BLaER1 treated with 17β-estradiol and CSF1 and Interleukin-3, amounts not matched to agents 10 nM and 100 nM (cell line): Measurements from ENCODE around the gene ERG.
A peak's percentile ranks its signal among the peaks of the same experiment; 100 is the strongest.

Experiments
- H3K27ac ChIP-seq, 11 experiments: shearing (Covaris generic); formaldehyde crosslinking; 2 replicates each; pipeline ENCODE4 v1.8.1; 2022
- H3K27me3 ChIP-seq, 11 experiments: shearing (Covaris generic); formaldehyde crosslinking; 2 replicates each; pipeline ENCODE4 v1.8.1; 2022
- H3K36me3 ChIP-seq, 11 experiments: shearing (Covaris generic); formaldehyde crosslinking; 2 replicates each; pipeline ENCODE4 v1.8.1; 2022
- H3K4me1 ChIP-seq, 10 experiments: shearing (Covaris generic); formaldehyde crosslinking; 2 replicates each; pipeline ENCODE4 v1.8.1; 2022
- H3K4me2 ChIP-seq, 11 experiments: shearing (Covaris generic); formaldehyde crosslinking; 2 replicates each; pipeline ENCODE4 v1.8.1; 2022
- H3K4me3 ChIP-seq, 10 experiments: shearing (Covaris generic); formaldehyde crosslinking; 2 replicates each; pipeline ENCODE4 v1.8.1; 2022
- H3K9ac ChIP-seq, 11 experiments: shearing (Covaris generic); formaldehyde crosslinking; 2 replicates each; pipeline ENCODE4 v1.8.1; 2022
- H3K9me3 ChIP-seq, 11 experiments: shearing (Covaris generic); formaldehyde crosslinking; replicated peaks in 1 of 11; 2 replicates each; pipeline ENCODE4 v1.8.1; 2022
- H4K20me1 ChIP-seq, 11 experiments: shearing (Covaris generic); formaldehyde crosslinking; 2 replicates each; pipeline ENCODE4 v1.8.1; 2022
- Cebpa-rat ChIP-seq, 11 experiments: shearing (Covaris generic); IDR thresholded peaks; 2 replicates each; pipeline ENCODE4 v1.8.1; 2022

Gene ERG

DNA sequence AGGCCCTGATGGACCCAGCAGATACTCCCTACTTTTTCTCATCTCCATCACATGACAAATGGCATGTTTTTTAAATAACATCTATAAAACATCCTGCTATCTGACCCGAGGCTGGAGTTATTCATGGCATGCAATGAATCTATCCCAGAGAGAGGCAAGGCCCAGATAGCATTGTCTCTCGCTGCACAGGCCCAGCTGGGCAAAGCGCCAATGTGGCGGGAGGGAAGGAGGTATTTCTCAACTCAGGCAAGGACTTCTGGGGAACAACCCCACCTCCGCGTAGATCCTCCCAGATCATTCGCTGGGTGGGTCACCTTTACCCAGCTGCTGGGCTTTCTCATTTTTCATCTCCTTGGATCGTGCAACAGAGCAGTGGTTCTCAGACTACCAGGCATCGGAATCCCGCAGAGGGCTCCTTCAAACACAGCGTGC lies 59.8 kb downstream of the ERG start:
- Histone ChIP-seq H4K20me1 (no peaks in the 10 kb centered on the region), H3K9ac (peak overlapping the region in 5 of 11 experiments; percentile 69 to 78 (median 76); a peak in 4 of 22 replicates), H3K27me3 (0 out of 22 replicates have a peak, but pooled peaks cover 0 to 3% (median 0%) of the 10 kb centered on the region in 11 experiments), H3K4me3 (no peak overlapping the region), H3K9me3 (no peaks in the 10 kb centered on the region), H3K27ac (peak overlapping the region in 8 of 11 experiments; percentile 70 to 87 (median 82); a peak in 13 of 22 replicates), H3K4me2 (peak overlapping the region; percentile 81 to 95 (median 92); a peak in 20 of 22 replicates), H3K4me1 (peaks cover 46 to 100% (median 98%) of the 10 kb centered on the region in 10 experiments), H3K36me3 (peaks cover 0 to 69% (median 18%) of the 10 kb centered on the region in 11 experiments; a peak in 11 of 22 replicates)
- peak in 3 of 11 experiments; percentile 52 to 70 (median 55); a peak in 4 of 22 replicates for TF ChIP-seq Cebpa-rat (IDR thresholded peaks at IDR 0.05)

DNA sequence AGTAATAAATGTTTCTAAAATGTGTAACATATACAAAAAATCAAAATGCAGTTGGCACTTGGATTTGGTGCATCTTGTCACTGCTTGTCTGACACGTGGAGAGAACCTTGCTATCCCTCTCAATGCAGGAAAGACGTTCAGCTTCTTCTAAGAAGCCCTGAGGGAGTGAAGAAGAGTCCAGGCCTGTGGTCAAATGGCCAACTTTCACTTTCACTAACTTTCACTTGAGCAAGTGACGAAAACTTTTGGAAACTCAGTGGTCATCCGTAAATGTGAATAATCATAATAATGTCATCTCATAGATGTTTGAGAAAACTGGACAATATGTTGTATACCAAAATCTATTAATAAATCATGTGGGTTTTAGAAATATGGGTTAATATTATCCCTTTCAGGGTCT lies 61.9 kb downstream of the ERG start:
- H3K4me1 ChIP-seq: peaks cover 46 to 100% (median 94%) of the 10 kb centered on the region in 10 experiments
- H4K20me1 ChIP-seq: no peaks in the 10 kb centered on the region
- H3K27ac ChIP-seq: peak overlapping the region in 8 of 11 experiments; percentile 69 to 87 (median 74); a peak in 14 of 22 replicates
- H3K36me3 ChIP-seq: peaks cover 0 to 72% (median 23%) of the 10 kb centered on the region in 11 experiments; a peak in 11 of 22 replicates
- 0 out of 22 replicates have a peak, but pooled peaks cover 0 to 3% (median 0%) of the 10 kb centered on the region in 11 experiments for H3K27me3 ChIP-seq
- peak overlapping the region; percentile 63 to 95 (median 90) for H3K4me2 ChIP-seq
- H3K4me3 ChIP-seq: peak overlapping the region in 3 of 10 experiments; percentile 39 to 54 (median 41); a peak in 2 of 20 replicates
- no peak for TF ChIP-seq Cebpa-rat (IDR thresholded peaks at IDR 0.05)
- H3K9ac ChIP-seq: peak overlapping the region in 5 of 11 experiments; percentile 65 to 80 (median 73); a peak in 5 of 22 replicates
- H3K9me3 ChIP-seq: no peaks in the 10 kb centered on the region; a peak in 1 of 22 replicates

DNA sequence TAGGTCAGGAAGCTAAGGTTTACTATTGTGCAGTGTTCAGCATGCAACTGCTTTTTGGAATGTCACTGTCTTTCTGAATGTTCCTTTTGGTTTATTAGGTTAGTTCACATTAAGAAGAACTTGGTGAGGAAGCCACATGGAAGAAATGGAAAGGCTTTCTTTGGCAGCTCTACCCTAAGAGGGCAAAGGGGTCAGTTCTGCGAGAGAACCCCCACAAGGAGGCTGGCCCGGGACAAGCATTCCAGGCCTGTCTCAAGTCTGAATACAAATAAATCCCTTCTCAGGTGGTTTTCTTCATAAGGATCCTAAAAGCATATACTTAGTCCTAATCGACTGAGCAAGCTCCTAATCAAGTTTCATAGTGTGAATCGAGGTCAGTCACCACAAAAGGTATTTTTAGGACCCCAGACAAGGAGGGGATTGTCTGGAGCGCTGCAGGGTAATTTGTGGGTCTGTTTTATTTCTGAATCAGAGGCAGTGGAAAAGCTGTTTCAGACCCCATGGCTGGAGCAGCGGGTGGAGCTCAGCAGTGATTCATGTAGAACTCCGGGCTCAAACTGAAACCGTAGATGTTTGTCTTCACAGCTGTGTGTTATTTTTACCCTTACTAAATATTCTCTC lies 63.3 kb downstream of the ERG start:
- Histone ChIP-seq H3K4me1 (peaks cover 36 to 98% (median 81%) of the 10 kb centered on the region in 10 experiments), H3K4me2 (peak overlapping the region; percentile 63 to 95 (median 90)), H3K27me3 (0 out of 22 replicates have a peak, but pooled peaks cover 0 to 3% (median 0%) of the 10 kb centered on the region in 11 experiments), H4K20me1 (no peaks in the 10 kb centered on the region), H3K27ac (peak overlapping the region in 9 of 11 experiments; percentile 52 to 87 (median 73); a peak in 17 of 22 replicates), H3K36me3 (peaks cover 0 to 74% (median 36%) of the 10 kb centered on the region in 11 experiments; a peak in 15 of 22 replicates), H3K4me3 (peak overlapping the region; percentile 5 to 61 (median 42); a peak in 15 of 20 replicates), H3K9ac (peak overlapping the region; percentile 8 to 80 (median 69); a peak in 19 of 22 replicates), H3K9me3 (peaks cover 0 to 4% (median 0%) of the 10 kb centered on the region in 11 experiments; a peak in 3 of 22 replicates)
- TF ChIP-seq Cebpa-rat (IDR thresholded peaks at IDR 0.05): no peak

DNA sequence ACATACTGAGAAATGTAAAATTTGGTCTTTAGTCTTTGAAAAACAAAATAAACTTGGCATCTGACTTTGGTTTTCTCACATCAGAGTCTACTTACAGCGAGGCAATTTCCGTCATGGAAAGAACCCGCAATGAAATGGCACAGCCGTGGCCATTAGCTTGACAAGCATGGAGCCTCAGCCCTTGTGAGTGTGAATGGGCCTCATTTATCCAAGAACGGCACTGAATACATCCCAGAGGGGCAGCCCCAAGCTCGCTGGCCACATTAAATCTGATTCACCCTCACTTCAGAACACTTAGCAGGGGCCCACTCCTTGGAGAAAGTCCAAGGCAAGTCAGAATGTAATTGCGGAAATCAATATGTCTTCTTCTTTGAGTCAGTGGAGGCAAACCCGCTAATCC lies 64.8 kb downstream of the ERG start:
- no peak overlapping the region for H3K4me3 ChIP-seq
- peak overlapping the region in 8 of 11 experiments; percentile 81 to 95 (median 91); a peak in 15 of 22 replicates for H3K4me2 ChIP-seq
- H4K20me1 ChIP-seq: no peaks in the 10 kb centered on the region
- no peaks in the 10 kb centered on the region for H3K27me3 ChIP-seq
- H3K4me1 ChIP-seq: peaks cover 20 to 82% (median 65%) of the 10 kb centered on the region in 10 experiments
- peak overlapping the region in 4 of 11 experiments; percentile 25 to 87 (median 68); a peak in 8 of 22 replicates for H3K27ac ChIP-seq
- no peak overlapping the region for H3K9ac ChIP-seq
- TF ChIP-seq Cebpa-rat (IDR thresholded peaks at IDR 0.05): no peak
- H3K9me3 ChIP-seq: peaks cover 0 to 4% (median 0%) of the 10 kb centered on the region in 11 experiments; a peak in 3 of 22 replicates
- H3K36me3 ChIP-seq: peaks cover 0 to 76% (median 41%) of the 10 kb centered on the region in 11 experiments; a peak in 16 of 22 replicates

DNA sequence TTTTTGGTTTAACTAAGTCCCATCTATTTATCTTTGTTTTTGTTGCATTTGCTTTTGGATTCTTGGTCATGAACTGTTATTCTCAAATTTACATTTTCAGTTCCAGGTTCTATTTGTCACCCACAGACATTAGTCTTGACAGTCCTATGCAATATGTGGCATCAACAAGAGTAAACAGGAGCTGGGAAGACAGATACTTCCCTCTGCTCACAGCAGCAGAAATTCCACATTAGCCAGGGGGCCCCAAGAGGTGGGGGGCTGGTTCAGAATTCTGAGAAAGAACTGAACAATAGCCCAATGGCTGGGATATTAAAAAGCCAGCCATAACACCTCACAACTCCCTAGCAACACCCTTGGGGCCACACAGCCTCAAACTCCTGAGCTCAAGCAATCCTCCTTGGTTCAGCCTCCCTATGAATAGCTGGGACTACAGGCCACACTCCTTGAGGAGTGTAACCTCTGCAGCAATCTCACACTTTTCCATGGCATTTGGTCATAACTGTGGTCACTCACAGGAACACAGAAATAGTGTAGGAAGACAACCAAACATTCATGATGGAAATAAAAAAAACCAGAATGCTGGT lies 67.8 kb downstream of the ERG start:
- Histone ChIP-seq H3K27ac (no peak overlapping the region), H4K20me1 (no peaks in the 10 kb centered on the region), H3K27me3 (no peaks in the 10 kb centered on the region), H3K4me3 (no peak overlapping the region), H3K36me3 (peaks cover 0 to 90% (median 64%) of the 10 kb centered on the region in 11 experiments; a peak in 16 of 22 replicates), H3K4me1 (peaks cover 7 to 80% (median 45%) of the 10 kb centered on the region in 10 experiments), H3K9me3 (peaks cover 0 to 4% (median 0%) of the 10 kb centered on the region in 11 experiments; a peak in 3 of 22 replicates), H3K9ac (no peak overlapping the region), H3K4me2 (0 out of 22 replicates have a peak overlapping the region, but pooled peaks of 1 of the 11 experiments have one; percentile 3)
- TF ChIP-seq Cebpa-rat (IDR thresholded peaks at IDR 0.05): no peak

DNA sequence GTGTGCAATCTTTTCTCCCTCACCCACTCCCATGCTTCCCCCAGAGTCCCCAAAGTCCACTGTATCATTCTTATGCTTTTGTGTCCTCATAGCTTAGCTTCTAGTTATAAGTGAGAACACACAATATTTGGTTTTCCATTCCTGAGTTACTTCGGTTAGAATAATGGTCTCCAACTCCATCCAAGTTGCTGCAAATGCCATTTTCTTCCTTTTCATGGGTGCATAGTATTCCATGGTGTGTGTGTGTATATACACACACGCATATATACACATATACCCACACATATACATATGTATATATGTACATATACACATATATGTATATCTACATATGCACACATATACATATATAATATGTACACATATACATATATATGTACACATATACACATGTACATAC lies 69.3 kb downstream of the ERG start:
- Histone ChIP-seq H3K9ac (no peak overlapping the region), H3K27me3 (no peaks in the 10 kb centered on the region), H3K4me3 (no peak overlapping the region), H3K36me3 (peaks cover 0 to 95% (median 70%) of the 10 kb centered on the region in 11 experiments; a peak in 16 of 22 replicates), H3K27ac (no peak overlapping the region), H3K4me1 (peaks cover 0 to 80% (median 44%) of the 10 kb centered on the region in 10 experiments; a peak in 16 of 20 replicates), H3K9me3 (peaks cover 0 to 4% (median 0%) of the 10 kb centered on the region in 11 experiments; a peak in 3 of 22 replicates), H3K4me2 (no peak overlapping the region), H4K20me1 (no peaks in the 10 kb centered on the region)
- no peak for TF ChIP-seq Cebpa-rat (IDR thresholded peaks at IDR 0.05)

DNA sequence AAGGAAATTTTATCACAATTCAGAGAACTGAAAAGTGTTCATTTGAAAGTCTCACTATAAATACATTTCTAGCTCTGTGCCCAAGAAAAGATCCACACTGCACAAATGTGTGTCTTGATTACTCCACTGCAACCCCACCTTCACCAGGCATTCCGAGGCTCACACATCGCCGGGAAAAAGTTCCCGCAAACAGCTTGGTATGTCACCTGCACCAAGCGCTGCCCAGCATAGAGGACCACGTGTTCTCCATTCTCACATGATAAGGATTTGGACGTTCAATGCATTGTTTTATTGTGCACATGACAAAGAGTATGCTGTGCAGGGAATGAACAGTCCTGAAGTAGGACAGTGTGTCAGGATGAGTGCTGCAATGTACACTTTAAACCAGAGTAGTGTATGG lies 70.1 kb downstream of the ERG start:
- Histone ChIP-seq H3K36me3 (peaks cover 0 to 95% (median 74%) of the 10 kb centered on the region in 11 experiments; a peak in 16 of 22 replicates), H3K9ac (no peak overlapping the region), H4K20me1 (no peaks in the 10 kb centered on the region), H3K27me3 (no peaks in the 10 kb centered on the region), H3K4me1 (peaks cover 0 to 80% (median 36%) of the 10 kb centered on the region in 10 experiments; a peak in 15 of 20 replicates), H3K4me3 (no peak overlapping the region), H3K4me2 (no peak overlapping the region), H3K9me3 (peaks cover 0 to 4% (median 0%) of the 10 kb centered on the region in 11 experiments; a peak in 3 of 22 replicates), H3K27ac (no peak overlapping the region)
- TF ChIP-seq Cebpa-rat (IDR thresholded peaks at IDR 0.05): no peak

DNA sequence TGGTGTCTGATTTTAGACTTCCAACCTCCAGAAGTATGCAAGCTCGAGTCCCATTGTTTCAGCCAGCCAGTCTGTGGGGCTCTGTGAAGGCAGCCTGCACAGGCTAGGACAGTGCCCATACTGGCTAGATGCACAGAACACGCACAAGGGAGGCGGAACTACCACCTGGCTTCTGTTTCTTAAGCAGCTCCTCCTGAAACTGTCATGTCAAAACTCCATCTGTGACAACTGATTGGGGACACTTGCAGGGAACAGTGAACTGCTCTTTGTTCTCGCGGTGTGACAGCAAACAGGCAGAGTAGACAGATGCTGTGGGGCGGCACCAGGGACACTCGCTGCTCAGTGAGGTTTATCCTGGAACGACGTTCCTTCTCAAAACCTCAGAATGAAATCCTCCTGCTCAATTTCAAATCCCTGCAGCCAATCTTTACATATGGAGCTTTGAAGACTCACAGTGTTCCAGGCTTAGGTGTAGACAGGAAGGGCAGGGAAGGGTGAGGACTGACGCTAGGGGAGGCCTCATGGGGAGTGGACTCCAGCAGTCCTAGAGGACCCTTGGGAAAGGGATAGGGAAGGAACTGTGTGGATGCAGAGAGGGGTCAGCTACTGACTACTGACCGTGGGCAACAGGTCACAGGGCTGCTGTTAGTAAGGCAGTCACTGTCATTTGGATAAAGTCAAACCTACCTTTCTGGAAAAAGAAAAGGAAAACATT lies 73.8 kb downstream of the ERG start:
- Histone ChIP-seq H4K20me1 (no peaks in the 10 kb centered on the region), H3K4me1 (peaks cover 0 to 52% (median 24%) of the 10 kb centered on the region in 10 experiments; a peak in 15 of 20 replicates), H3K4me2 (peak overlapping the region in 8 of 11 experiments; percentile 42 to 80 (median 64); a peak in 18 of 22 replicates), H3K9ac (peak overlapping the region in 5 of 11 experiments; percentile 5 to 67 (median 33); a peak in 8 of 22 replicates), H3K27me3 (no peaks in the 10 kb centered on the region), H3K36me3 (peaks cover 0 to 97% (median 85%) of the 10 kb centered on the region in 11 experiments; a peak in 16 of 22 replicates), H3K9me3 (no peaks in the 10 kb centered on the region), H3K27ac (peak overlapping the region in 7 of 11 experiments; percentile 5 to 69 (median 35); a peak in 9 of 22 replicates), H3K4me3 (no peak overlapping the region)
- TF ChIP-seq Cebpa-rat (IDR thresholded peaks at IDR 0.05): no peak
